A172 (cell line): ENCODE results near the gene SURF6. TPM values are rescaled to one million over a fixed set of nuclear protein-coding genes. Genes with fewer than 3 reads are reported as not detected.
"Not testable (repeated sequence)": the region's sequence is repeated elsewhere in the genome, so short reads cannot be mapped to it uniquely, and the experiment has no call there.

Experiments used
- DNase-seq: peaks from one replicate; pipeline ENCODE4 v3.0.0-alpha.2; 2015; ENCODE audit warnings: low spot score
- total RNA-seq: library from RNA; depleted of rRNA; stranded (reverse); fragments of >200 nt; shearing (Covaris generic); gene quantifications from 2 replicates; pipeline ENCODE4 v1.2.3, GENCODE V29; 2014

Gene SURF6
- total RNA-seq, 1 experiment from 2014 or later, result 11.4 TPM

DNA sequence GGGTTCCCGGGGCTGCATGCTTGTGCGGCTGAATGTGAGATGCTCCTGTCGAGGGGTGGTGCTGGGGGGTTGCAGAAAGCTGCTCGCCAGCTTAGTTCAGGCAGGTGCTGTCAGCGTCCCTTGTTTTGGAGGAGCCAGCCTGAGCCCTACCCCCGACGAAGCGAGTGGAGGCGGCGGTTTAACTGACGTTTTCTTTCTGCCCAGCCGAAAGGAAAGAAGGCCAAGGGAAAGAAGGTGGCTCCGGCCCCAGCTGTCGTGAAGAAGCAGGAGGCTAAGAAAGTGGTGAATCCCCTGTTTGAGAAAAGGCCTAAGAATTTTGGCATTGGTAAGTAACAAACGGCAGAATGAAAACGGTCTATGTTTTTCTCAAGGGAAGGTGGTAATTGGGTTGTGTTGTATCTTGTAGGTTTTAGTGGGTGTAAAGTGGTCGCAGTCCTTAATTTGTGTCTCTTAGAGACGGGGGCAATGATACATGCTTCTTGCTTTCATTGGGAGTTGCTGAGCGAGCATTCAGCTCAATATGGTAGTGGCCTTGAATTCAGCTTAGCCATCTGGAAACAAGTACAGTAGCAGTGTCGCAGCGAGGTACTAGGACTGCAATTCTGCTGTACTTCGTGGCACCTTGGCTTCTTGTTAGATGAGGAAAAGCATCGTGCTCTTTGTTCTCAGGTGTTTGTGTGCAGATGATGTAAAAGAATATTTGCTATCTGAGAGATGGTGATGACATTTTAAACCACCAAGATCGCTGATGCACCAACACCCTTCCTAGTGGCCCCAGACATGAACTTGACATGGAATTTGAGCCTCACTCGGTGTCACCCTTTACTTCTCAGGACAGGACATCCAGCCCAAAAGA lies 13.0 kb upstream of the SURF6 start:
- DNase-seq, result no peak

DNA sequence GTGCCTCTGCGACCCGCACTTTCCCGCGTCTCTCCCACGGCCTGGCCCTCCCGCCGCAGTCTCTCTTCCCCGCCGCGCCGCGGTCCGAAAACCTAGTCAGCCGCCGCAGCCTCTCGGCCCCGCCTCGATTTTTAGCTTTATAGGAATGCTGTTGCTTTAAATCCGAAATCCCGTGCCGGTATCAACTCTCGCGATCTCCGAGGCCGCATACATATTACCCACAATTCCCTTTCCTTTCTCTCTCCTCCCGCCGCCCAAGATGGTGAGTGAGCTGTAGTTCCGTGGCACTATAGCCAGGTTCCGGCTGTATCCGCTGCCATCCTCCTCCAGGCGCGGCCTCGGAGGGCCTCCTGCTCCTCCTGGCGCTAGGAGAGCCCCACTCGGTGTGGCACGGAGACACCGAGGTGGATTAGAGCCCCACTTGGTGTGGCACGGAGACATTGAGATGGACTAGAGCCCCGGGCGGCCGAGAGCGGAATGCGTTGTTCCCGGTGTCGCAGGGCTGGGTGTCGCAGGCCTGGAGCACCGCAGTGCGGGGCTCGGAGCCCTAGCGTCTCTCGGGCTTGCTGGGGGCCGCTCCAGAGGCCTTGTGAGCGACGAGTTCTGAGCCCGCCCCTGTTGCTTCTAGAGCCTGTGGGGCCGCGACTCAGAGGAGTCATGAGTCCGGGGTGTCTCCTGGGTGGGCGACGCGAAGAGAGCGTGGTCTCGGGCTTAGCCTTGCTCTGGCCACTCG lies 12.2 kb upstream of the SURF6 start, which contains the start of the genes MED22 and RPL7A:
MED22 (minus strand) TSS at position 147 of the 733 bp plus-strand sequence. CDS start 1,469 bp downstream, outside the sequence.
RPL7A (plus strand) TSS at position 234 of the 733 bp plus-strand sequence; CDS start at position 260, 26 bp downstream.
- peak; percentile 97 for DNase-seq

DNA sequence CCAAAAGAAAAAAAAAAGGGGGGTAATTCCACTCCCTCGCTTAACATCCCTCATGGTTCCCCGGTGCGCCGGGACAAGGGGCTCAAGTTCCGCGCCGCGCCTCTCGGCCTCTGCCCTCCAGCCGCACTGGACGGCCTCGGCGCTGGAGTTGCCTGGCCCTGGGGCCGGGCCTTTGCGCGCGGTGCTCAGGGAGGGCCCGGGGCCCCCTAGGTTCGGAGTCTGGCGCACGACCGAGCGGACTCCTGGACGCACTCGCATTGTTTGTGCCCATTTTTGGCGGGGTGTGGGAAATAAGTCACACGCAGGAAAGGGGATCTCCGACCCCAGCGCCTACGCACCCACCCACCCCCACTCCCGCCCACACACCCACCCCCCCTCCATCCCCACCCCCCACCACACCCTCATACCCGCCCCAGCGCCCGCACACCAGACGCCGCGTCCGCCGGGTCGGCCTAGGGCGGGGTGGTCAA lies 11.6 kb upstream of the SURF6 start:
- DNase-seq, result peak; percentile 30

DNA sequence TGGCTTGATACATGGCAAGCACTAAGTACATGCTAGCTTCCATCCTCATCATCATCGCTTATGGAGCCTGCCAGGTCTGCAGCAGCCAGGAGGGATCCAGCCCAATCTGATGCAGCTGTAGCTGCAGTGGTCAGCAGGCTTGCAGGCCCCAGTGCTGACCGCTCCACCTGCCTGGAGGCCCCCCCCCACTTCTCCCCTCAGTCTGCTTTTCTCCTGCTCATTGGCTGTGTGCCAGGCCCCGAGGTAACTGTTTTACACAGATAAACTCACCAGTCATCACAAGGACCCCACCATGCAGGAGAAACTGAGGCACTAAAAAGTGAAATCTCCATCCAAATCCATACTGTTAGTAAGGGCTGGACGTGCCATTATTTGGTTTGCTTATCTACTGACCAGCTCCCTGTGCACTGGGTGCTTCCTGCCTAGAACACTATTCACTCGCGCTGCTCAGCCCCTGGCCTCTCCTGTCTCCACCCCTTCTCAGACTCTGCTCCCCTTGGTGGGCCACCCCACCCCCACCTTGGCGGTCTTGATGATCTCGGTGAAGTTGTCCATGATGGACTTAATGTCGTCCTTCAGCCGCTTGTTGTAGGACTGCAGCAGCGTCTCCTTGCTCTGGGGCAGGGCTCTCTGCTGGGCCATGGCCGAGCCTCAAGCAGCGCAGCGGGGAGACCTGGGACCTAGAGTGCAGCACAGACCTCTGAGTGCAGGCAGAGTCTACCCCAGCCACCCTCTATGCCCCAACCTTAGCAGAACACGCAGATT lies 10.2 kb upstream of the SURF6 start:
- no peak for DNase-seq

DNA sequence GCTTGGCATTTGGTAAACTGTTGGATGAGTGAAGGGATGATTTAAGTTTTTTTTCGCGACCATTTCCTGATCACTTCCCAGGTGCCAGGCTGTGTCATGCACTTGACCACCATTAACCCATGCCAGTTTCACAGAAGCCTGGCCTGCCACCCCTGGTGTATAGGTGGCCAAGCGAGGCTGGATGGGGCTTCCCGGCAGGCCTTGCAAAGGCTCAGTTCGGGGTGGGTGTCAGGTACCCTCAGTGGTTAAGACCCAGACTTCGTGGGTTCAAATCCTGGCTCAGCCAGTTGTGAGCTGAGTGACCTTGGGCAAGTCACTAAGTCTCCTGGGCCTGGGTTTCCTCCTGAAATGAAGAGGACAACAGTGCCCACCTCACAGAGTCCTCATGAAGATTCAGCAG lies 9.6 kb upstream of the SURF6 start:
- DNase-seq, result no peak

DNA sequence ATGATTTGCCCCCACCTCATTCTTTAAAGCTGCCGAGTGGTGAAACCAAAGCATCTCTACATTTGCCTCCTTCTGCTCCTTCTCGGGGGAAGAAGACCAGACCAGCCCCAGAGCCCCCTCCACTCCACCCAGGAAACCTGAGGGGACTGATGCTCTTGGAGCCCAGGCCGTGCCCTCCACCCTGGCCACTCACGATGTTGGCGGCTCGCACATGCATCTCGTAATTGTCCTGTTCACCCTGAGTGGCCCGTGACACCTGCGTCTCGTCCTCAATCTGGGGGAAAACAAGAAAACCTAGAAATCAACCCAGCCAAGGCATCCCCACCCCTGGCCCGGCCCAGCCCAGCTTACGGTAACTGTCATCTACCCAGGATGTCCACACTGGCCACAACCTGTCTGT lies 9.0 kb upstream of the SURF6 start:
- no peak for DNase-seq

DNA sequence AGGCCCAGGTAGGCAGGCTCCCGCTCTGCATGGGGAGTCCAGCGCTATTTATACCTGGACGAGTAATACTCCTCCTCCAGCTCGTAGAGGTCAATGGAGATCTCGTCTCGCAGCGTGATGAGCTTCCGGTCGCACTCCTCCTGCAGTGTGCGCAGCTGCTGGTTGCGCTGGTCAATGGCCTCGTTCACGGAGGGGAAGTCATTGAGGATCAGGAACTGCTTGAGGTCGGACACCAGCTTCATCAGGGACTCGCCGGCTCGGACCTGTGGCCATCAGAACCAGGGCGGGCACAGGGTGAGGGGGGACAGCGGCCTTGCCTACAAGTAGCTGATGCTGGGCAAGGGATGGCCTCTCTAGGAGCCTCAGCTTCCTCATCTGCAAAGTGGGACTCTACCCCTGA lies 8.1 kb upstream of the SURF6 start:
- no peak for DNase-seq

DNA sequence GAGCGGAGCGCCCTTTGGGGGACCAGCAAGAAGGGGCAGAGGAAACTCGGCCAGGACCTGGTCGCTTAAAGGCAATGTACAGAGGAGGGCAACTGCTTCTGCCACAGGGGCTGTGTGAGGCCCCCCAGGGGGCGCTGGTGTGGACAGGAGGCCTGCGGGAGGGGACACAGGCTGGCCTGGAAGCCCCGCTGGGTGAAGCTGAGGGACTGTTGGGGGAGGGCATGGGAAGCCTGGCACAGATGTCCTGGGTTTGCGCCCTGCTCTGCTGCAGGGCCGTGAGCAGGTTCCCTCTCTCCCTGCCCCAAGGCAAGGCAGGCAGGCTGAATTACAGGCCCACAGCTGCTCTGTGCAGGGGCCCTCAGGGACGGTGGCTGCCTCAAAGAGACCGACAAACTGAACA lies 6.6 kb upstream of the SURF6 start:
- DNase-seq, result no peak

DNA sequence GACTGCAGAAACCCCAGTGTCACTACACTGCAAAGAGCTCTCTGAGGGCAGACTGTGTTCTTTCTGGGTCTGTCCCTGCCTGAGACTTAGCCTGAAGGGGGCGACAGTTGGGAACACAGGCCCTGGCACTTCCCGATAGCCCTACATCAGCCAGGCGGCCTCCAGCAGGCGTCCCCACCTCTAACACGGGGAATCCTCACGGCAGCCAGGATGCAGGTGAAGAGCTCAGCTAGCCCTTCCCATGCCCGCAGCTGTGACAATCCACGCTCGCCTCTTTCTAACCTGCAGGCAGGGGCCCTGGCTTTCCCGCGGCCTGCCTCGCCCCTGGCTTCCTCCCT lies 6.0 kb upstream of the SURF6 start:
- no peak for DNase-seq

DNA sequence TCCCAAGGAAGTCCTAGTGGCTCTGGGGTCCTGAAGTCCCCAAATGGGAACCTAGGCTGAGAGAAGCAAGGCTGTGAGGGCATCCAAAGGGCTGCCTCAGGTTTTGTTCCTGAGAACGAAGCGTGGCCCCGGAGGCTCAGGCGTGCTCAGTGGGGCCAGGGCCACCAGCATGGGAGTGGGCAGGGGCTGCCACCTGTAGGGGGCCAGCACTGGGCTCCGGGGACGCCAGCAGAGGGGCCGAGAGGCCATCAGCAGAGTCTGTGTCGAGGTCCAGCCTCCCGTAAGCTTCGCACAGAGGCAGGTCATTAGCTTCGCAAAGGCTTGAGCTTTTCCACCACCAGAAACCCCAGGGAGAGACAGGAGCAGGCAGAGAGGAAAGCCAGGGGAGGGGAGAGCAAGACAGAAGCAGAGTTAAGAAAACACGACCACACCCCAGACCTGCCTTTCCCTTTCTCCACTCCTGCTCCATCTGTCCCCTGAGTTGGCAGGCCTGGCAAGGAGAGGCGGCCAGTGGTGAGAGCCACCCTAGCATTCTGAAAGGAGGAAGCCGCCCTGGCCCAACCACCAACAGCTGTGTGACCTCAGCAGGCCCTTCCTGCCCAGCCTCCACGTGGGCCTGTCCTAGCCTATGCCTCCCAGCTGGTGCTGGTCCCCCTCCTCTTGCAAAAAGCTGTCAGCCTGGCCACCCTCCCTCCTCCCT lies 5.5 kb upstream of the SURF6 start:
- DNase-seq, result no peak

DNA sequence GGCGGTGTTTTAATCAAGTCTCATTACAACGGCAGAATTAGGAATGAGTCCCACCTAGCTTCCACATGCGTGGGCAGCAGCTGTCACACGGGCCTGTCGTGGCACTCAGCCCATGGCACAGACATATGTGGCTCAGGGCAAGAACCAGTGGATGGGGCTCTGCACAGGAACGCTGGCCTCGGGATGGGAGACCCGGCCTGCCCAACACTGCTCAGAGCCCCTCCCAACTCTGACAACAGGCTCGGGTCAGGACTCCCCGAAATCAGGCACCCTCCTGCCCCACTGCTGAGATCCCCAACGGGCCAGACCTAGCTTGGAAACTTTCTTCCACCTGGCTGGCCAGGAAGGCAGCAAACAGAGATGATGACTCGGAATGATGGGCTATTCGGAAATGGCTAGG lies 4.9 kb upstream of the SURF6 start:
- DNase-seq, result no peak

DNA sequence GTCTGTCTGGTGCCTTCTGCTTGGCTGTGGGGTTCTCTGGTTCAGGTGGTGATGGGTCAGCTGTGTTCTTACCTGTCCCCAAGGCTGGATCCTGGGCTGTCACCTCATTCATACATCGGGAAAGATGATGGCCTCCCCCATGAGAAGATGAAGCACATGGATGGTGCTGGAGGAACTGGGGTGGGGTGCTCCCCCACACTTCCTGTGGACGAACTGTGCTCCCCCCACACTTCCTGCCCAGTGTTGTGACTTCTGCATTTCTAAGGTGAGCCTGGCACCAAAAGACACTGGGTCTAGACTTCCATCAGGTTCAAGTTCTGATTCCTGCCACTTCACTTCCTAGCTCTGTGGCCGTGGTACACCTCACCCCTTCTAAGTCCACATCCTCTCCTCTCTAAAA lies 4.3 kb upstream of the SURF6 start:
- no peak for DNase-seq

DNA sequence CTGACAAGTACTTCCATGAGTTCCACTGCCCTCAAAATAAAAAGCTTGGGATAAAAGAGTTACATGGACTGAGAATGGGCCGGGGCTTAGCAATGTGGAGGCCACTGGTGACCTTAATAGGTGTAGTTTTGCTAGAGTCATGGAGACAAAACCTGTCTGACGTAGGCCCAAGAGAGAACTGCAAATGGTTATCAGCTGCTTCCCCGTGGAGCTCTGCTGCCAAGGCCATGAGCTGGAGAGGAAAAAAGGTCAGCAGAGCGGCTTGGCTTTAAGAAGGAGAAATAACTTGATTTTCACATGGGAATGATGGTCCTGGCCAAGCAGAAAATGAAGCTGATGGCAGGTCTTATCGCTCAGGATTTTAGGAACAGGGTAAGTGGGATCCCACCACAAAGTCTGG lies 3.7 kb upstream of the SURF6 start:
- DNase-seq, result no peak

DNA sequence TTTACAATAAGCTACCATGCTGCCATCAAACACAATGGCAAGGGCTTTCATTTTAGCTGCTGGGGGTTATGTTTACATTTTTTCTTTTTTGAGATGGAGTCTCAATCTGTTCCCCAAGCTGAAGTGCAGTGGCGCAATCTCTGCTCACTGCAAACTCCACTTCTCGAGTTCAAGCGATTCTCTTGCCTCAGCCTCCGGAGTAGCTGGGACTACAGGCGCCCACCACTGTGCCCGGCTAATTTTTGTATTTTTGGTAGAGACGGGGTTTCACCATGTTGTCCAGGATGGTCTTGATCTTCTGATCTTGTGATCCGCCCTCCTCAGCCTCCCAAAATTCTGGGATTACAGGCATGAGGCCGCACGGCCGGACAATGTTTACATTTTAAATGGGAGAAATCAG lies 1.1 kb downstream of the SURF6 start:
- DNase-seq, result not testable (repeated sequence)

DNA sequence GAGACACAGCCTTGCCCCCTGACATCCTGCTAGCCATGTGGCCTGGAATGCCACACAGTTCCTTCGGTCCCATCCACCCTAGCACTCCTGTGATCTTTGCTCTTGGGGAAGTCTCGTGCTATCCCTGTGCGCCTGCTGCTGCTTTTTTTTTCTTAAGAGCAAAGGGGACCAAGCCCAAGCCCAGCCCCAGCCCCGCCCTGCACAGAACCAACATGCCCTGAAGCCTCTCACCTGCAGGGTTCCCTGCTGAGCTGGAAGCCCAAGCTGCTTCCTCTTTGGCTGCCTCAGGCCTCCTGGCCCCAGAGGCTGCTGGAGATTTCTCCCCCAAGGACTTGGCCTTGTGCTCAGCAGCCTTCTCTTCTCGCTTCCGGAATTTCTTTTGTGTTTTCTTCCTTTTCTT lies 1.8 kb downstream of the SURF6 start:
- DNase-seq, result no peak

DNA sequence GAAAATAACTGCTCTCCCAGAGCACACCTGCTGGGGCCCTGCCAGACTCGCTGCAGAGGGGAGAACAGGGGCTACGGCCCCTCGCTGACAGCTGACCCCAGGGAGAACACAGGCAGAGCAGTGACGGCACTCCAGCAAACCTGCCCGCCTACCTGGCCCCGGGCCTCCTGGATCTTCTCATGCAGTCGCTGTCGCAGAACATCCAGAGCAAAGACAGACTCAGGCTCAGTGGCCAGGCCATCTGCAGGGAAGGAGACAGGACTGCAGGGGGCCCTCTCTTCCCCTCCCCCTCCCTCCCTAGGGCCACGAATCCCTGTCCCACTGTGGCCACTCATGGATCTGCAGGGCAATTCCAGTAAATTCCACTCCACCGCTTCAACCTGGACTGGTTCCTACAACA lies 2.4 kb downstream of the SURF6 start:
- DNase-seq, result no peak

DNA sequence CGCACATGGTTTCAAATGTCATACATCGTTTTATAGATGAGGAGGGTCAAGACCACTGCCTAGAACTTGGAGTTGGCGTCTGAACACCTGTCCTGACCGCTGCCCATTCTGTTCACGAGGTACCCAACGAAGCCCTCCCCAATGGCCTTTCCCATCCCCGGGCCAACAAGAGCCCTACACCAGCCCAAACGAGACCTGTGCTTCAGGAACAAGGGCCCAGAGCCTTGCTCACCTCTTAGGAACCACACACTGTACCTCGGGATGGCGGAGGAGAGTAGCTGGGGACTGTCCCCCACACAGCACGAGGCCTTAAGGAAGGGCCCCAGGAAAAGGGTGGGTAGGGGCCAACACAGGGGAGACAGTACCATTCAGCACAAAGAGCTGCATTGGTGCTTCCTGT lies 3.0 kb downstream of the SURF6 start:
- DNase-seq, result no peak

DNA sequence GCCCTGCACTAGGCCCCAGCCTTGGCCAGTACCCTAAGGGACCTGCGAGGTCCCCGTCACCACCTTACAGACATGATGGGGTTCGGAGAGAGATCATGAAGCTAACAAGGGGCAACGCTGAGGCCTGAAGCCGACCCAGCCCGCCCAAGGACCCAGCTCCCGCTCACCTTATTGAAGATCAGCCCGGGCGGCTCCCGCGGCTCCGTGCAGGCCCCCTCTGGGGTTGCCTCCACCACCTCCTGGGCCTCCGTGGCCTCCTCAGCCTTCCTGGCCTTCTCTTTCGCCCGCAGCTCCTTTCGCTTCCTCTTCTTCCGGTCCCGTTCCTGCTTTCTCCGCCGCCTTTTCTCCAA lies 3.6 kb downstream of the SURF6 start:
- no peak for DNase-seq

DNA sequence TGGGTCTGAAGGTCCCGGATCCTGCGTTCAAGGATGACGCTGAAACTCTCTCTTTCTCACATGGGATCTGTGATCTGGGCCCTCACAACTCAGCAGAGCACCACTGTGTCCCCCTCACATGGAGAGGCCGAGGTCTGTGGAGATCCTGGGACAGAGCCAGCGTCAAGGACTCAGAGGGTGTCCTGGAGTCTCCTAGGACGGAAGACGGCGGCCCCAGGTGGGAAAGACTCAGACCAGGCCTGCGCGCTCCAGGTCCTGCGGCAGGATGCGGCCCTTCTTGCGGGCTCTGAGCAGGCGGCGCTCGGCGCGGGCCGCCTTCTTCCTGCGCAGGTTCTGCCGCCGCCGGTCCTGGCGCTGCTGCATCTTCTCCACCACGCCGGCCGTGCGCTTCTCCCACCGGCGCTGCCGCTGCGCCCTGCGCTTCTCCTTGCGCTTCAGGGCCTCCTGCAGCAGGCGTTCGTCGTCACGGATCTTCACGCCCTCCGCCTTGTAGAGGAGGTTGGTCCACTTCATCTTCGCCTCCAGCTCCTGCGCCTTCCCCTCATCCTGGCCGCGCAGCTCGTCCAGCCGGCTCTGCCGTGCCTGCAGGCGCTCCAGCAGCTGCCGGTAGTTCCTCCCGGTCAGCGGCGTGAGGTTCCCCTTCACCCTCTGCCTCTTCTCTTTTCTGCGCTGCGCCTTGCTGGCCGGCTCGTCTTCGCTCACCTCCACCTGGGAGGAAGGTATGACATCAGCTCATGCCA lies 4.2 kb downstream of the SURF6 start:
- DNase-seq, result no peak

DNA sequence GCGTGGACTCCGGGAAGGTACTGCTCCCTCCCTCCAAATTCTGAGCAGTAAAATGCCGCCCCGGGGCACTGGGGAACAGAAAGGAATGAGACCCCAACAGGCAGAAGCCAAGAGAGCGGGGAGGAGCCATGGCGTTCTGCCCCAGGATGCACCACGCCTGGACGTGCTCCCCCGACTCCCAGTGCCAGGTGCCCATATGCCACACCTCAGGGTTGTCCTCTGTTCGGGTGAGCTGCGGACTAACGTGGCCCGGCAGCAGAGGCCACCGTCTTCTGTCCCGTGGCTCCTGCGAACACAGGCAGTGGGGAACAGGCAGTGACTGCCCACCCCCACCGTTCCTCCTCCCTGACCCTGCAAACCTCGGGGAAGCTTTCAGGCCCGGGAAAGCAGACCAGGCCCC lies 4.8 kb downstream of the SURF6 start:
- DNase-seq, result no peak
